ENCODE results near the gene CIZ1. TPM values are rescaled to one million over a fixed set of nuclear protein-coding genes. Genes with fewer than 3 reads are reported as not detected.

The CIZ1 gene
- total and polyA plus RNA-seq, 2 donors = 23.6 to 95.8 TPM

DNA sequence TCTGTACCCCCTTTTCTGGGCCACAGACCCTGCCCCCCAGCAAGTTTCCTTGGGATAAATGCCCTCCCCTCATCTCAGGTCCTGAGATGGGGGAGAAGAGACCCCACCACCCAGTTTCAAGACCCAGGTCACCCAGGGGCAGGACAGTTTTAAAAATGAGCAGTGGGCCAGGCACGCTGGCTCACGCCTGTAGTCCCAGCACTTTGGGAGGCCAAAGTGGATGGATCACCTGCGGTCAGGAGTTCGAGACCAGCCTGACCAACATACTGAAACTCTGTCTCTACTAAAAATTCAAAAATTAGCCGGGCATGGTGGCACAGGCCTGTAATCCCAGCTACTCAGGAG, 69.9 kb downstream of the CIZ1 start:
- Histone ChIP-seq H3K4me3 (ENCODE audit: low read depth, low read length) (no peak overlapping the region), H3K36me3 (ENCODE audit: insufficient read depth) (peaks cover 3% of the 10 kb centered on the region), H3K4me1 (ENCODE audit: insufficient read depth) (no peaks in the 10 kb centered on the region), H3K27ac (ENCODE audit: low read depth) (no peak overlapping the region)
- WGBS = 94% methylated on average over 5 of the region's 5 CpGs
- DNase-seq (ENCODE audit: extremely low spot score) = no peak

DNA sequence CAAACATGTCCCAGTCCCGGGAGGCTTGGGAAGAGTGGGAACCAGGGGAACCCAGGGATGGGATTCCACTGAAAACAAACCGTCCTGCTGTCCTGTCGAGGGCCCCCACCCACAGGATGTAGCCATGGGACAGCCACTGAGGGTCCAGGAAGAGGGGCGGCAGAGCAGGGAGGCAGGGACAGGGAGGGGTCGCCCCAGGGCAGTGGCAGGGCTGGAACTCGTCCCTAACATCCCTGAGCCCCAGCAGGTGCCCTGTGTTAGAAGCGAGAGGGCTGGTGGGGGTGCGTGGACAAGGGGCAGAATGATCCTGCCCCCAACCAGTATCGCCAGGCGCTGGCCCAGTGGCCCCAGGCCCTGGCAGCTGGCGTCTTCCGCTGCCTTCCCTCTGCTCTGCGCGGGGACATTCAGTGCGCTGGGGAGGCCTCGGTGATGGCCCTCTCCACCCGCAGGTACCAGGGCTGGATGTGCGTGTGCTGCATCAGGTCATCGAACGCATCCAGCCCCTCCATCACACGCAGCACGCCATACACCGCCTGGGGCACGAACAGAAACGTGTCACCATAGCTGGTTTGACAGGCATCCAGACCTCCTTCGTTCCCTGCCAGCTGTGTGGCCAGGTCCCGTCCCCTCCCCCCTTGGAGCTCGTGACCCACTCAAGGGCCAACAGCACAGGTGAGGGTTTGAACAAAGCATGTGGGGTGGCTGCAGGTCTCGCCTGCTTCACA, 70.5 kb downstream of the CIZ1 start:
- 90% methylated on average over 29 of the region's 29 CpGs for WGBS
- H3K27ac ChIP-seq (ENCODE audit: low read depth) = no peak overlapping the region
- no peaks in the 10 kb centered on the region for H3K4me1 ChIP-seq (ENCODE audit: insufficient read depth)
- H3K4me3 ChIP-seq (ENCODE audit: low read depth, low read length) = no peak overlapping the region
- no peak for DNase-seq (ENCODE audit: extremely low spot score)
- peaks cover 3% of the 10 kb centered on the region for H3K36me3 ChIP-seq (ENCODE audit: insufficient read depth)

DNA sequence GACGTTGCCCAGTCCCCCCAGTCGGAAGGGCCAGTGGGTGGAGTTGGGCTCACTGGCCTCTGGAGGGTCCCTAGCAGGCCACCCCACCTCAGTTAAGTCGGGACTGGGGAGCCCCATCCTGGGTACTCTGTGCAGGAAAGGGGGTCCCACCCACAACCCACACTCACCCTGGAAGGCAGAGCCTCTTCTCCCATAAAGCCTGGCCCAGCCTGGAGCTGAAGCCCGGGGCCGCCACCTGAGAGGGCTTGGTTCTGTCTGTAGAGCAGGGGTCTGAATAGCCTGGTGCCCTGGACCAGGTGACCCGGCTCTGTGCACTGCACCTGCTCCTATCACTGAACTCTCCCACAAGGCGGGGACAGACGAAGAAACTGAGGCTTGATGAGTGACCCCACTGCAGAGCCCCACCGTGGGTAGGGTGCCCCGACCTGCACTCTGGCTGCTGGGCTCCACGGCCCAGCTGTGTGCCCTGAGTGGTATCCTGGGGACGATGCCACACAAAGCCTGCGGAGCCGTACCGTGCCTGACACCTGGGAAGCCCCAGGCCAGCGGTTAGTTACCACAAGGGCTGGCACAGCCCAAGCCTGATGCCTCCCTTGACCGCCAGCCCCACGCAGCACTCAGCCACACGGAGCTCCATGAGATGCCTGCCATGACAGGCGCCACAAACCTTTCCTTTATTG, 71.2 kb downstream of the CIZ1 start:
- no peaks in the 10 kb centered on the region for H3K4me1 ChIP-seq (ENCODE audit: insufficient read depth)
- no peak overlapping the region for H3K4me3 ChIP-seq (ENCODE audit: low read depth, low read length)
- 85% methylated on average over 20 of the region's 20 CpGs for WGBS
- no peak overlapping the region for H3K27ac ChIP-seq (ENCODE audit: low read depth)
- DNase-seq (ENCODE audit: extremely low spot score) = no peak
- peaks cover 3% of the 10 kb centered on the region for H3K36me3 ChIP-seq (ENCODE audit: insufficient read depth)

DNA sequence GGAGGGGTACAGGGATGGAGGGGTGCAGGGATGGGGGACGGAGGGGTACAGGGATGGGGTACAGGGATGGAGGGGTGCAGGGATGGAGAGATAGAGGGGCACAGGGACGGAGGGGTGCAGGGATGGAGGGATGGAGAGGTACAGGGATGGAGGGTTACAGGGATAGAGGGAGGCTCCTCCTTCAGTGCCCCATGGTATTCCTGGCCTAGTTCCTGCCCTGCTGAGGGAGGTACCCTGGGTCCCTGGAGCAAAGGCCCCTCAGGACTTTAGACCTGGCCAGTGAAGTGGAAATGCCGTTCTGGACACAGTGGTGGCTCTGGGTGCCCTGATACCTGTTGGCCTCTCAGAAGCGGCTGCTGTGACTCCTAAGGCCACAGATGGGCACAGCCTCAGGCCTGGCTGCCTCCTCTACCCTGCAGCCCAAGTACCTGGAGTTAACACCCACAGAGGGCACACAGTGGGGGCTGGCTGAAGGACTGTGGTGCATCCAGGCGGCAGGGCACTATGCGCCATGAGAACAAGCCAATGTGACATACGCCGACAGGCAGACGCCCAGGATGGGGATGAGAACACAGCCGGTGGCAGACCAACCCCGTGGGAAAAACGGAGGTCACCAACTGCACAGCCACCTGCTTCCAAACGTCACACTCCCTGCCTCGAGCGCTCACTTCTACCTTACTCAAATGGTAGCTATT, 72.3 kb downstream of the CIZ1 start:
- WGBS = 79% methylated on average over 15 of the region's 15 CpGs

DNA sequence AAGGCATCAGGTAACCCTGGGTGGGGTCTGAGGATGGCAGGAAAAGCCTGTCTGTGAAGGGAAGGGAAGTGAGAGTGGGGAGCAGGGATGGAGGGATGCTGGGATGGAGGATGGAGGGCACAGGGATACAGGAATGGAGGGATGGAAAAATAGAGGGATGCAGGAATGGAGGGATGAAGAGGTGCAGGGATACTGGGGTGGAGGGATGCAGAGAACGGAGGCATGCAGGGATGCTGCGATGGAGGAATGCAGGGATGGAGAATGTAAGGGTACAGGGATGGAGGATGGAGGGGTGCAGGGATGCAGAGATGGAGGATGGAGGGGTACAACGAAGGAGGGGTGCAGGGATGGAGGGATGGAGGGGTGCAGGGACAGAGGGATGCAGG, 72.9 kb downstream of the CIZ1 start:
- no peaks in the 10 kb centered on the region for H3K4me1 ChIP-seq (ENCODE audit: insufficient read depth)
- peaks cover 3% of the 10 kb centered on the region for H3K36me3 ChIP-seq (ENCODE audit: insufficient read depth)
- DNase-seq (ENCODE audit: extremely low spot score) = no peak
- 45% methylated on average over 3 of the region's 3 CpGs for WGBS
- no peak overlapping the region for H3K4me3 ChIP-seq (ENCODE audit: low read depth, low read length)
- no peak overlapping the region for H3K27ac ChIP-seq (ENCODE audit: low read depth)

More for the DNA sequence above, 72.3 kb downstream of the CIZ1 start:
- Histone ChIP-seq H3K4me1 (ENCODE audit: insufficient read depth) (no peaks in the 10 kb centered on the region), H3K36me3 (ENCODE audit: insufficient read depth) (peaks cover 3% of the 10 kb centered on the region), H3K4me3 (ENCODE audit: low read depth, low read length) (no peak overlapping the region), H3K27ac (ENCODE audit: low read depth) (no peak overlapping the region)
- DNase-seq (ENCODE audit: extremely low spot score) = no peak

DNA sequence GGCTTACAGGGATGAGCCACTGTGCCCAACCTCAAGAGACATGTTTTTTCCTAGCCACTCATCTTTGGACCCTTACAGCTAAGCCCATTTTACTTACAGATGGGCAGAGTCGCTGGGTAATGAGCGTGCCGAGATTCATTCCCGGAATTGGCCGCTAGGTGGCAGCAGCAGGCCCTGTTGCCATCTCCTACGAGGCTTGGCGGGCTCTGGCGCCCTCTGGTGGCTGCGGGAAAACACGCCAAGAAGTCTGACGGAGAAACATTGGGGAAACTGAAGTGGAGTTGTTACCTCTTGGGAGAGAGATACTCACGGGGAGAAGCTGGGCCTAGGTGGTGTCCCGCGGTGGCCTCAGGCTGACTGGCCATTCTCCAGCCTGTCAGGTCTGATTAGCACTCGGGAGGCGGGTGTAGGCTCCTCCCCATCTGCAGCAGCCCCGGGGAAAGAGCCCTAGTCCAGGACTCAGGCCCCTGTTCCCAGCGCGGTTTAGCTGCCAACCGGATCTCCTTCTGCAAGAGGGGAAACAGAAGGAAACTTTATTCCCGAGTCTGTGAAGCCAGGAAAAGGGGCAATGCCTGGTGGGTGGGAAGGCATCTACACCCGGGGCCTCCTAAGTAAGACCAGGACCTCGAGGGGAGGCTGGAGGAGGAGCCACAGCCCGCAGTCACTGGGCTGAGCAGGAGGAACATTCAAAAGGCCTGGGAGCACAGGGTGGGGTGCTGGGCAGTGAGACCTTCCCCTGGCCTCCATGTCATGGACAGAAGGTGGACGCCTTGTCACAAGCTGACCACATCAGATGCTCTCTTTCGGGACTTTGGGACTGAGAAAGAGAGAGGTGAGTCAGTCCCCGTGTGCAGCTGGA, 73.5 kb downstream of the CIZ1 start:
- no peak for DNase-seq (ENCODE audit: extremely low spot score)
- peaks cover 3% of the 10 kb centered on the region for H3K36me3 ChIP-seq (ENCODE audit: insufficient read depth)
- no peak overlapping the region for H3K27ac ChIP-seq (ENCODE audit: low read depth)
- WGBS = 10% methylated on average over 27 of the region's 27 CpGs
- no peaks in the 10 kb centered on the region for H3K4me1 ChIP-seq (ENCODE audit: insufficient read depth)
- no peak overlapping the region for H3K4me3 ChIP-seq (ENCODE audit: low read depth, low read length)

DNA sequence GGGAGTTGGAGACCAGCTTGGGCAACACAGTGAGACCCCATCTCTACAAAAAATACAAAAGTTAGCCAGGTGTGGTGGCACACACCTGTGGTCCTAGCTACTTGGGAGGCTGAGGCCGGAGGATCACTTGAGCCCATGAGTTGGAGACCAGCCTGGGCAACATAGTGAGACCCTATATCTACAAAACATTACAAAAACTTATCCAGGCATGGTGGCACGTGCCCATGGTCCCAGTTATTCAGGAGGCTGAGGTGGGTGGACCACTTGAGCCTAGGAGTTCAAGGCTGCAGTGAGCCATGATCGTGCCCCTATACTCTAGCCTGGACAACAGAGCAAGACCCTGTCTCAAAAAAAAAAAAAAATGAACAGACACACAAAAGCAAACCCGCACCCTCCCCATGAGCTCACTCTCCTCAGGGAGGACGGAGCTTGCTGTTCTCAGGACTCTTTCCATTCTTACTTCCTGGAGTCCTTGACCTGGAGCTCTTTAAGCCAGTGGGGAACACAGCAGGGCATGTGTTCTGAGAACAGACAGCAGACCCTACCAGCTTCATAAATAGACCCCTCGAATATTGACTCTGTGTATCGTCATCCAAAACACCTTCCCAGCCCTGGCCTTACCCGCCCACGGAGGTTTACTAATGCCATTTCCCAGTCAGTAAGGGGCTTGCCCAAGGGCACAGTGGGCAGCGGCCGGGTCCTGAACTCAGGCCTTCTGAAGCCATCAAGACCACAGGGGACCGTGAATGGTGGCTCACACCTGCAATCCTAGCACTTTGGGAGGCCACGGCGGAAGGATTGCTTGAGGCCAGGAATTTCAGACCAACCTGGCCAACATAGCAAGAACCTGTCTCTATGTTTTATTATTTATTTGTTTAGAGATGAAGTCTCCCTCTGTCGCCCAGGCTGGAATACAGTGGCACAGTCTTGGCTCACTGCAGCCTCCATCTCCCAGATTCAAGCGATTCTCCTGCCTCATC, 75.0 kb downstream of the CIZ1 start:
- Histone ChIP-seq H3K27ac (ENCODE audit: low read depth) (no peak overlapping the region), H3K4me1 (ENCODE audit: insufficient read depth) (no peaks in the 10 kb centered on the region), H3K36me3 (ENCODE audit: insufficient read depth) (no peaks in the 10 kb centered on the region), H3K4me3 (ENCODE audit: low read depth, low read length) (no peak overlapping the region)
- WGBS = 91% methylated on average over 16 of the region's 16 CpGs
- DNase-seq (ENCODE audit: extremely low spot score) = no peak

Other genes with a start within 250 kb of the CIZ1 start
- 30.4 TPM for gene EEIG1, start 210.6 kb downstream of the CIZ1 start, total RNA-seq
- gene EEIG1, start 210.6 kb downstream of the CIZ1 start, polyA plus RNA-seq = 67.1 TPM
- 6.9 TPM for gene NAIF1, start 124.3 kb downstream of the CIZ1 start, total RNA-seq
- 8.2 TPM for gene NAIF1, start 124.3 kb downstream of the CIZ1 start, polyA plus RNA-seq
- 14.4 TPM for gene SLC25A25, start 123.3 kb downstream of the CIZ1 start, total RNA-seq
- gene SLC25A25, start 123.3 kb downstream of the CIZ1 start, polyA plus RNA-seq = 23.1 TPM
- gene PTGES2, start 63.8 kb downstream of the CIZ1 start, total RNA-seq = 21.1 TPM
- gene PTGES2, start 63.8 kb downstream of the CIZ1 start, polyA plus RNA-seq = 59.6 TPM
- gene LCN2, start 42.1 kb downstream of the CIZ1 start, total RNA-seq = 1.9 TPM
- gene LCN2, start 42.1 kb downstream of the CIZ1 start, polyA plus RNA-seq = 23.0 TPM
- 25.7 TPM for gene BBLN, start 31.3 kb downstream of the CIZ1 start, total RNA-seq
- gene BBLN, start 31.3 kb downstream of the CIZ1 start, polyA plus RNA-seq = 144 TPM
- 68.3 TPM for gene DNM1, start 11.8 kb upstream of the CIZ1 start, total RNA-seq
- gene DNM1, start 11.8 kb upstream of the CIZ1 start, polyA plus RNA-seq = 15.2 TPM
- gene GOLGA2, start 84.4 kb upstream of the CIZ1 start, total RNA-seq = 147 TPM
- gene GOLGA2, start 84.4 kb upstream of the CIZ1 start, polyA plus RNA-seq = 88.9 TPM
- gene SWI5, start 84.7 kb upstream of the CIZ1 start, total RNA-seq = 17.4 TPM
- gene SWI5, start 84.7 kb upstream of the CIZ1 start, polyA plus RNA-seq = 34.5 TPM
- 13.7 TPM for gene TRUB2, start 130.9 kb upstream of the CIZ1 start, total RNA-seq
- gene TRUB2, start 130.9 kb upstream of the CIZ1 start, polyA plus RNA-seq = 14.8 TPM
- gene COQ4, start 131.3 kb upstream of the CIZ1 start, total RNA-seq = 23.1 TPM
- gene COQ4, start 131.3 kb upstream of the CIZ1 start, polyA plus RNA-seq = 41.6 TPM
- 8.1 TPM for gene SLC27A4, start 149.0 kb upstream of the CIZ1 start, total RNA-seq
- gene SLC27A4, start 149.0 kb upstream of the CIZ1 start, polyA plus RNA-seq = 23.1 TPM
- 21.1 TPM for gene URM1, start 179.8 kb upstream of the CIZ1 start, total RNA-seq
- 71.1 TPM for gene URM1, start 179.8 kb upstream of the CIZ1 start, polyA plus RNA-seq
- 50.3 TPM for gene CERCAM, start 229.3 kb upstream of the CIZ1 start, total RNA-seq
- 41.6 TPM for gene CERCAM, start 229.3 kb upstream of the CIZ1 start, polyA plus RNA-seq